ENCODE data around the gene PRSS16. TPM values are rescaled to one million over a fixed set of nuclear protein-coding genes. Genes with fewer than 3 reads are reported as not detected.
"Not testable (repeated sequence)": the region's sequence is repeated elsewhere in the genome, so short reads cannot be mapped to it uniquely, and the experiment has no call there.

PRSS16 gene
- total and polyA plus RNA-seq, 9 donors = 1.7 to 16.9 (median 3.2) TPM

DNA sequence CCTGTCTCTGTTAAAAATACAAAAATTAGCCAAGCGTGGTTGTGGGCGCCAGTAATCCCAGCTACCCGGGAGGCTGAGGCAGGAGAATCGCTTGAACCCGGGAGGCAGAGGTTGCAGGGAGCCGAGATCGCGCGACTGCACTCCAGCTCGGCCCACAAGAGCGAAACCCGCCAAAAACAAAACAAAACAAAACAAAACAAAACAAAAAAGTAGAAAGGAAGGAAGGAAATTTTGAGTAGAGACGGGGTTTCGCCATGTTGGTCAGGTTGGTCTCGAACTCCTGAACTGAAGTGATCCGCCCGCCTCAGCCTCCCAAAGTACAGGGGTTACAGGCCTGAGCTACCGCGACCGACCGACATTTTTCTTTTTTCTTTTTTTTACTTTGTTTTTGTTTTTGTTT is 30.6 kb upstream of the PRSS16 start:
- Histone ChIP-seq H3K27ac (no peak overlapping the region), H3K4me3 (no peak overlapping the region), H3K4me1 (ENCODE audit: insufficient read depth) (no peaks in the 10 kb centered on the region), H3K9me3 (peaks cover 0 to 3% of the 10 kb centered on the region in 2 donors), H3K36me3 (no peaks in the 10 kb centered on the region), H3K27me3 (no peaks in the 10 kb centered on the region)
- 93 to 95% (median 94%) methylated on average over 21 of the region's 21 CpGs for WGBS, 3 donors
- DNase-seq = no peak
- TF ChIP-seq POLR2A (IDR thresholded peaks at IDR 0.05) = no peak
- TF ChIP-seq, protein P1, sequence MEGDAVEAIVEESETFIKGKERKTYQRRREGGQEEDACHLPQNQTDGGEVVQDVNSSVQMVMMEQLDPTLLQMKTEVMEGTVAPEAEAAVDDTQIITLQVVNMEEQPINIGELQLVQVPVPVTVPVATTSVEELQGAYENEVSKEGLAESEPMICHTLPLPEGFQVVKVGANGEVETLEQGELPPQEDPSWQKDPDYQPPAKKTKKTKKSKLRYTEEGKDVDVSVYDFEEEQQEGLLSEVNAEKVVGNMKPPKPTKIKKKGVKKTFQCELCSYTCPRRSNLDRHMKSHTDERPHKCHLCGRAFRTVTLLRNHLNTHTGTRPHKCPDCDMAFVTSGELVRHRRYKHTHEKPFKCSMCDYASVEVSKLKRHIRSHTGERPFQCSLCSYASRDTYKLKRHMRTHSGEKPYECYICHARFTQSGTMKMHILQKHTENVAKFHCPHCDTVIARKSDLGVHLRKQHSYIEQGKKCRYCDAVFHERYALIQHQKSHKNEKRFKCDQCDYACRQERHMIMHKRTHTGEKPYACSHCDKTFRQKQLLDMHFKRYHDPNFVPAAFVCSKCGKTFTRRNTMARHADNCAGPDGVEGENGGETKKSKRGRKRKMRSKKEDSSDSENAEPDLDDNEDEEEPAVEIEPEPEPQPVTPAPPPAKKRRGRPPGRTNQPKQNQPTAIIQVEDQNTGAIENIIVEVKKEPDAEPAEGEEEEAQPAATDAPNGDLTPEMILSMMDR (IDR thresholded peaks at IDR 0.05) = no peak
- TF ChIP-seq EP300 (IDR thresholded peaks at IDR 0.05) = no peak
- intact Hi-C loops (cut with DNase I) = no loop called here

DNA sequence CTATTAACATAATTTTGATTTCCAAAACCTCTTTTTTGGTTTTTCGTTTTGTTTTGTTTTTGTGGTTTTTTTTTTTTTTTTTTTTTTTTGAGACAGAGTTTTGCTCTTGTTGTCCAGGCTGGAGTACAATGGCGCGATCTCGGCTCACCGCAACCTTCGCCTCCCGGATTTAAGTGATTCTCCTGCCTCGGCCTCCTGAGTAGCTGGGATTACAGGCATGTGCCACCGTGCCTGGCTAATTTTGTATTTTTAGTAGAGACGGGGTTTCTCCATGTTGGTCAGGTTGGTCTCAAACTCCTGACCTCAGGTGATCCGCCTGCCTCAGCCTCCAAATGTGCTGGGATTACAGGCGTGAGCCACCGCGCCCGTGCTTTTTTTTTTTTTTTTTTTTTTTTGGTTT is 24.5 kb upstream of the PRSS16 start:
- H3K36me3 ChIP-seq; H3K4me1 ChIP-seq (ENCODE audit: insufficient read depth); H3K27ac ChIP-seq; intact Hi-C loops (cut with DNase I); H3K9me3 ChIP-seq; H3K4me3 ChIP-seq; DNase-seq; H3K27me3 ChIP-seq: not testable (repeated sequence)
- 92 to 93% (median 93%) methylated on average over 15 of the region's 15 CpGs for WGBS, 3 donors

DNA sequence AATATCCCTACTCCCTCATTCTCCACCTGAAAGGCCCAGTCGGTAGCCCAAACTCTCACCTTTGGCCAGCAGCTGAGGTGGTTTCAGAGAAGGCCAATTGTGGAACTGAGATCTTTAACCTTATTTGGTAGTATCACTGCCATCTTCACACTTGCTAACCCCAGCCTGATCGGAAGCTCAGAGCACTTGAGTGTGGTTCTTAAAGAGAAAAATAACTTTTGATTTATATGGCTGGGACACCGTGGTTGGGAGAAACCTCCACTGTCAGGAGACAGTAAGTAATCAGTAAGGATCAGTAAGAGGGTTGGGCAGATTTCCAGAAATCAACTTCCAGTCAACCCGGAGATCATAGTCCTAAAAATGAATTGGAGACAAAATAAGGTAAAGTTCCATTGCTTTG is 22.8 kb upstream of the PRSS16 start:
- 60 to 66% (median 64%) methylated on average over 4 of the region's 4 CpGs for WGBS, 3 donors
- Histone ChIP-seq H3K36me3 (no peaks in the 10 kb centered on the region), H3K4me1 (ENCODE audit: insufficient read depth) (no peaks in the 10 kb centered on the region), H3K4me3 (no peak overlapping the region), H3K9me3 (no peaks in the 10 kb centered on the region), H3K27ac (no peak overlapping the region), H3K27me3 (no peaks in the 10 kb centered on the region)
- intact Hi-C loops (cut with DNase I) = no loop called here
- TF ChIP-seq EP300 (IDR thresholded peaks at IDR 0.05) (no peak), POLR2A (IDR thresholded peaks at IDR 0.05) (no peak)
- TF ChIP-seq, protein P1 (IDR thresholded peaks at IDR 0.05) = no peak
- no peak for DNase-seq

DNA sequence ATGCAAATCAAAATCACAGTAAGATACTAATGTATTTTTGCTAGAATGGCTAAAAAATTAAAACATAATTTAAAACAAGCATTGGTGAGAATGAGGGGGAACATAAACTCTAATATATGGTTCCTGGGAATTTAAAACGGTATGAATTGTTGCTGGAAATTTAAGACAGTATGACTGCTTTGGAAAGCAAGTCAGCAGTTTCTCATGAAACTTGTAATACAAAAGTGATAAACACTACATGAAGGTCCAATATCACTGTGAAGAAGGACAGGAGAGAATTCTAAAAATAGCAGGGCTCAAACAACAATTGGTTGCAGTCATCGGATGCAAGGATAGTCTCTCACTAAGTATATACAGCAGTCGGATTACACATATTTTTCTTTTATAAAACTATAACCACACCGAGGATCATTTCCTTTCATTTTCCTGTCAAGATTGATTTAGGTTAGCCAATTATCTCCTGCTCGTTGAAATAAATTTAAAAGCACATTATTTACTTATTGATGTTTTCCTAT is 18.5 kb upstream of the PRSS16 start:
- Histone ChIP-seq H3K9me3 (peaks cover 0 to 7% of the 10 kb centered on the region in 2 donors), H3K27me3 (no peaks in the 10 kb centered on the region), H3K27ac (no peak overlapping the region), H3K4me1 (ENCODE audit: insufficient read depth) (no peaks in the 10 kb centered on the region), H3K36me3 (no peaks in the 10 kb centered on the region), H3K4me3 (no peak overlapping the region)
- intact Hi-C loops (cut with DNase I) = no loop called here
- TF ChIP-seq POLR2A (IDR thresholded peaks at IDR 0.05) (no peak), EP300 (IDR thresholded peaks at IDR 0.05) (no peak)
- TF ChIP-seq, protein P1 (IDR thresholded peaks at IDR 0.05) = no peak
- no peak for DNase-seq
- WGBS, 3 donors = 52 to 62% (median 55%) methylated on average over 5 of the region's 5 CpGs

DNA sequence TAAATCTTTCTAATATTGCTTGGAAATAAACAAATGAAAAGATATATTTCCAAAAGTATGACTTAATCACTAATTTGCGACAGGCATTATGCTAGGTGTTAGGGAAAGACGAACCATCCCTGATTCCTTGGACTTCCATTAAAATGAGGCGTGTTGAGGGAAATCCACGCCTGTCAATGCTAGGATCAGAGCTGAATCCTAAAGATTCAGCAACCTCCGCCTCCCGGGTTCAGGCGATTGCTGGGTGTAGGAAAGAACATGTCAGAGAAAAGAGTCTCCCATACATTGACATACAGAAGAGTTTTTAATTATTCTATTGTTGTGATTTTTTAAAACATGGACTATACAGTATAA is 16.8 kb upstream of the PRSS16 start:
- no peak for DNase-seq
- 20 to 29% (median 24%) methylated on average over 7 of the region's 7 CpGs for WGBS, 3 donors
- no peaks in the 10 kb centered on the region for H3K4me1 ChIP-seq (ENCODE audit: insufficient read depth)
- no peak overlapping the region for H3K27ac ChIP-seq
- no peak overlapping the region for H3K4me3 ChIP-seq
- no peaks in the 10 kb centered on the region for H3K36me3 ChIP-seq
- H3K9me3 ChIP-seq = peaks cover 0 to 7% of the 10 kb centered on the region in 2 donors
- intact Hi-C loops (cut with DNase I) = no loop called here
- H3K27me3 ChIP-seq = no peaks in the 10 kb centered on the region
- TF ChIP-seq, protein P1 (IDR thresholded peaks at IDR 0.05) = no peak
- TF ChIP-seq EP300 (IDR thresholded peaks at IDR 0.05) (no peak), POLR2A (IDR thresholded peaks at IDR 0.05) (no peak)

Data from ovary (tissue), 9 donors.